ENCODE data around the gene FILIP1.

DNA sequence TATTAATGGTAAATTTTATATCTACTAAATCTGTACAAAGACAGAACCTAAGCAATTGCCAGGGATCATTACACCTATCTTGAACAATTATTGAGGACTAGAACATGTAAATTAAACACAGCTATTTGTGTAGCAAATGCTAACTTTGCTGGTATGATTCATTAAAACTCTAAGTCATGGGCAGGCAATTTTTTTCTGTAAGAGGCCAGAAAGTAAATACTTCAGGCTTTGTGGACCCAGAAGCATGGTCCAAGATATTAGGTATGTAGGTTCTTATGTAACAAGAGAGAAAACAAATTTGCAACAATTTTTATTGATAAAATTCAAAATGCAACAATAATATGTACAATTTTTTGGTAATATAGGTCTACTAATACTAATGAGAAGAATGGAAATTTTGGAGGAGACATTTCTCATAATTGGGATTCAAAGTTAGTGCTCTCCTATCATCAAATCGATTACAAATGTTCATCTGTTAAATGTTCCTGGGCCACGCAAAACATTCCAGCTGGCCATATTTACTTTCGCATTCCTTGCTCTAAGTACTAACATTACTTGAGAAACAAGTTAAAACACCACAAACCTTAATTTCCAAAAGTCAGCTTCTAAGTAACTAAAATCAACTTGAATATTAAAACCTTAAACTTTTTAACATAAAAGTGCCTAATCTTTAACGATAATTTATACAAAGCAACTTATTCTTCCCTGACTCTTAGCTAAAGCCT, 213.3 kb downstream of the FILIP1 start:
- TF ChIP-seq, protein P1, sequence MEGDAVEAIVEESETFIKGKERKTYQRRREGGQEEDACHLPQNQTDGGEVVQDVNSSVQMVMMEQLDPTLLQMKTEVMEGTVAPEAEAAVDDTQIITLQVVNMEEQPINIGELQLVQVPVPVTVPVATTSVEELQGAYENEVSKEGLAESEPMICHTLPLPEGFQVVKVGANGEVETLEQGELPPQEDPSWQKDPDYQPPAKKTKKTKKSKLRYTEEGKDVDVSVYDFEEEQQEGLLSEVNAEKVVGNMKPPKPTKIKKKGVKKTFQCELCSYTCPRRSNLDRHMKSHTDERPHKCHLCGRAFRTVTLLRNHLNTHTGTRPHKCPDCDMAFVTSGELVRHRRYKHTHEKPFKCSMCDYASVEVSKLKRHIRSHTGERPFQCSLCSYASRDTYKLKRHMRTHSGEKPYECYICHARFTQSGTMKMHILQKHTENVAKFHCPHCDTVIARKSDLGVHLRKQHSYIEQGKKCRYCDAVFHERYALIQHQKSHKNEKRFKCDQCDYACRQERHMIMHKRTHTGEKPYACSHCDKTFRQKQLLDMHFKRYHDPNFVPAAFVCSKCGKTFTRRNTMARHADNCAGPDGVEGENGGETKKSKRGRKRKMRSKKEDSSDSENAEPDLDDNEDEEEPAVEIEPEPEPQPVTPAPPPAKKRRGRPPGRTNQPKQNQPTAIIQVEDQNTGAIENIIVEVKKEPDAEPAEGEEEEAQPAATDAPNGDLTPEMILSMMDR (conservative IDR thresholded peaks at IDR 0.05; ENCODE audit: low read length) = no peak
- no peak for TF ChIP-seq EZH2phosphoT487 (IDR thresholded peaks at IDR 0.05; ENCODE audit: borderline replicate concordance)

All from Loucy (cell line).